Left ventricle myocardium inferior (tissue), 1 donor: Measurements from ENCODE around the gene ASTN1. TPM values are rescaled to one million over a fixed set of nuclear protein-coding genes. Genes with fewer than 3 reads are reported as not detected.

Experiments used
- DNase-seq: peaks from one replicate; pipeline ENCODE4 v3.0.0-alpha.2; 2020
- H3K27ac ChIP-seq: fragments of 200-600 bp; replicated peaks from 2 replicates; pipeline ENCODE4 v1.8.0; 2021
- H3K27me3 ChIP-seq: fragments of 200-600 bp; 2 replicates; pipeline ENCODE4 v1.8.0; 2021; ENCODE audit warnings: low read depth
- H3K36me3 ChIP-seq: fragments of 200-600 bp; 2 replicates; pipeline ENCODE4 v1.8.0; 2021
- H3K4me1 ChIP-seq: fragments of 200-600 bp; 2 replicates; pipeline ENCODE4 v1.8.0; 2021
- H3K4me3 ChIP-seq: fragments of 200-600 bp; 2 replicates; pipeline ENCODE4 v1.8.0; 2021; ENCODE audit warnings: mild to moderate bottlenecking, moderate library complexity
- H3K9me3 ChIP-seq: fragments of 200-600 bp; replicated peaks from 2 replicates; pipeline ENCODE4 v1.8.0; 2021
- CTCF ChIP-seq: fragments of 200-600 bp; IDR thresholded peaks from 2 replicates; pipeline ENCODE4 v1.8.0; 2021; ENCODE audit warnings: antibody characterized with exemption, mild to moderate bottlenecking, borderline replicate concordance
- intact Hi-C: fragments of 100-400 bp; cut with micrococcal nuclease; formaldehyde crosslinking; loops from one replicate; pipeline ENCODE4 v1.11.0; 2022
- total RNA-seq: library from RNA; stranded (reverse); fragmentation: NEBNext Ultra II Directional; extraction: Animal tissue kit (Norgen Biotek cat#: 25700); gene quantifications from one replicate; pipeline ENCODE4 v1.2.1, GENCODE V29; 2021
- donor health status: DM: no; HTN: yes; CAD: no; lungs with severe emphysema.

Gene ASTN1
- total RNA-seq, 1 donor from 2014 or later, result 0.33 TPM

GRCh38 chr1:177023249-177023648 is 141.3 kb downstream of the ASTN1 start:
- peaks cover 4% of the 10 kb centered on the region for H3K4me1 ChIP-seq
- no peak for DNase-seq
- no peaks in the 10 kb centered on the region for H3K36me3 ChIP-seq
- TF ChIP-seq CTCF, result no peak
- H3K4me3 ChIP-seq, result no peak overlapping the region
- intact Hi-C loops, result no loop called here
- H3K27ac ChIP-seq, result no peak overlapping the region
- peaks cover 7% of the 10 kb centered on the region for H3K27me3 ChIP-seq
- no peaks in the 10 kb centered on the region for H3K9me3 ChIP-seq

GRCh38 chr1:177021687-177022086 is 142.8 kb downstream of the ASTN1 start:
- Histone ChIP-seq H3K4me3 (no peak overlapping the region), H3K36me3 (no peaks in the 10 kb centered on the region), H3K27me3 (peaks cover 7% of the 10 kb centered on the region), H3K9me3 (no peaks in the 10 kb centered on the region), H3K4me1 (peaks cover 4% of the 10 kb centered on the region), H3K27ac (peak overlapping the region; percentile 27)
- DNase-seq, result no peak
- intact Hi-C loops, result no loop called here
- no peak for TF ChIP-seq CTCF

GRCh38 chr1:177020851-177021589 is 143.5 kb downstream of the ASTN1 start:
- H3K27ac ChIP-seq, result peak overlapping the region; percentile 27
- H3K4me3 ChIP-seq, result no peak overlapping the region
- no peak for DNase-seq
- H3K9me3 ChIP-seq, result no peaks in the 10 kb centered on the region
- peaks cover 4% of the 10 kb centered on the region for H3K4me1 ChIP-seq
- no peak for TF ChIP-seq CTCF
- intact Hi-C loops, result no loop called here
- no peaks in the 10 kb centered on the region for H3K36me3 ChIP-seq
- peaks cover 7% of the 10 kb centered on the region for H3K27me3 ChIP-seq

- Histone ChIP-seq H3K27ac (no peak overlapping the region), H3K4me3 (no peak overlapping the region), H3K36me3 (no peaks in the 10 kb centered on the region), H3K27me3 (peaks cover 7% of the 10 kb centered on the region), H3K9me3 (no peaks in the 10 kb centered on the region), H3K4me1 (peaks cover 4% of the 10 kb centered on the region)
- no peak for TF ChIP-seq CTCF
- DNase-seq, result no peak
- intact Hi-C loops, result no loop called here
Measured at GRCh38 chr1:177017287-177017852, 147.1 kb downstream of the ASTN1 start.

GRCh38 chr1:177014325-177014724 is 150.2 kb downstream of the ASTN1 start:
- intact Hi-C loops, result no loop called here
- no peaks in the 10 kb centered on the region for H3K36me3 ChIP-seq

More at GRCh38 chr1:177014325-177014724, 150.2 kb downstream of the ASTN1 start:
- no peak for TF ChIP-seq CTCF
- no peaks in the 10 kb centered on the region for H3K9me3 ChIP-seq
- no peak for DNase-seq
- no peaks in the 10 kb centered on the region for H3K27me3 ChIP-seq
- no peaks in the 10 kb centered on the region for H3K4me1 ChIP-seq
- H3K4me3 ChIP-seq, result no peak overlapping the region
- no peak overlapping the region for H3K27ac ChIP-seq
